ENCODE data around the gene ACAT1.

The ACAT1 gene

GRCh38 chr11:108137212-108137611, 15.8 kb downstream of the ACAT1 start:
- TF ChIP-seq CTCF (IDR thresholded peaks at IDR 0.05; ENCODE audit: poor library complexity, severe bottlenecking): no peak
- no peak for ATAC-seq (ENCODE audit: low read depth)
- Histone ChIP-seq H3K4me1 (ENCODE audit: insufficient read depth, poor library complexity, severe bottlenecking) (no peaks in the 10 kb centered on the region), H3K4me3 (ENCODE audit: severe bottlenecking) (no peak overlapping the region), H3K9me3 (ENCODE audit: severe bottlenecking) (no peaks in the 10 kb centered on the region), H3K27ac (ENCODE audit: poor library complexity, severe bottlenecking) (no peak overlapping the region), H3K36me3 (ENCODE audit: low read depth) (peaks cover 59% of the 10 kb centered on the region), H3K27me3 (ENCODE audit: insufficient read depth, poor library complexity, severe bottlenecking) (no peaks in the 10 kb centered on the region)
- DNase-seq (ENCODE audit: low spot score): no peak

GRCh38 chr11:108142304-108142703, 20.9 kb downstream of the ACAT1 start:
- no peak overlapping the region for H3K4me3 ChIP-seq (ENCODE audit: severe bottlenecking)
- H3K27ac ChIP-seq (ENCODE audit: poor library complexity, severe bottlenecking): no peak overlapping the region
- no peak for TF ChIP-seq CTCF (IDR thresholded peaks at IDR 0.05; ENCODE audit: poor library complexity, severe bottlenecking)
- no peaks in the 10 kb centered on the region for H3K27me3 ChIP-seq (ENCODE audit: insufficient read depth, poor library complexity, severe bottlenecking)
- H3K9me3 ChIP-seq (ENCODE audit: severe bottlenecking): no peaks in the 10 kb centered on the region
- DNase-seq (ENCODE audit: low spot score) (no peak), ATAC-seq (ENCODE audit: low read depth) (no peak)
- H3K4me1 ChIP-seq (ENCODE audit: insufficient read depth, poor library complexity, severe bottlenecking): no peaks in the 10 kb centered on the region
- peaks cover 82% of the 10 kb centered on the region for H3K36me3 ChIP-seq (ENCODE audit: low read depth)

- Histone ChIP-seq H3K4me1 (ENCODE audit: insufficient read depth, poor library complexity, severe bottlenecking) (no peaks in the 10 kb centered on the region), H3K4me3 (ENCODE audit: severe bottlenecking) (no peak overlapping the region), H3K36me3 (ENCODE audit: low read depth) (peaks cover 90% of the 10 kb centered on the region), H3K27me3 (ENCODE audit: insufficient read depth, poor library complexity, severe bottlenecking) (no peaks in the 10 kb centered on the region), H3K27ac (ENCODE audit: poor library complexity, severe bottlenecking) (no peak overlapping the region), H3K9me3 (ENCODE audit: severe bottlenecking) (no peaks in the 10 kb centered on the region)
- DNase-seq (ENCODE audit: low spot score) (no peak), ATAC-seq (ENCODE audit: low read depth) (no peak)
- TF ChIP-seq CTCF (IDR thresholded peaks at IDR 0.05; ENCODE audit: poor library complexity, severe bottlenecking): no peak
These were observed 23.2 kb downstream of the ACAT1 start for GRCh38 chr11:108144615-108145014.

- DNase-seq (ENCODE audit: low spot score): no peak
- Histone ChIP-seq H3K36me3 (ENCODE audit: low read depth) (peaks cover 89% of the 10 kb centered on the region), H3K4me3 (ENCODE audit: severe bottlenecking) (no peak overlapping the region), H3K4me1 (ENCODE audit: insufficient read depth, poor library complexity, severe bottlenecking) (no peaks in the 10 kb centered on the region), H3K27ac (ENCODE audit: poor library complexity, severe bottlenecking) (no peak overlapping the region), H3K27me3 (ENCODE audit: insufficient read depth, poor library complexity, severe bottlenecking) (no peaks in the 10 kb centered on the region), H3K9me3 (ENCODE audit: severe bottlenecking) (no peaks in the 10 kb centered on the region)
- TF ChIP-seq CTCF (IDR thresholded peaks at IDR 0.05; ENCODE audit: poor library complexity, severe bottlenecking): no peak
- ATAC-seq (ENCODE audit: low read depth): no peak
These were observed 25.8 kb downstream of the ACAT1 start for GRCh38 chr11:108147150-108147549.

- Histone ChIP-seq H3K4me3 (ENCODE audit: severe bottlenecking) (no peak overlapping the region), H3K27me3 (ENCODE audit: insufficient read depth, poor library complexity, severe bottlenecking) (no peaks in the 10 kb centered on the region), H3K4me1 (ENCODE audit: insufficient read depth, poor library complexity, severe bottlenecking) (no peaks in the 10 kb centered on the region), H3K27ac (ENCODE audit: poor library complexity, severe bottlenecking) (no peak overlapping the region), H3K9me3 (ENCODE audit: severe bottlenecking) (no peaks in the 10 kb centered on the region), H3K36me3 (ENCODE audit: low read depth) (peaks cover 90% of the 10 kb centered on the region)
- ATAC-seq (ENCODE audit: low read depth) (no peak), DNase-seq (ENCODE audit: low spot score) (no peak)
- TF ChIP-seq CTCF (IDR thresholded peaks at IDR 0.05; ENCODE audit: poor library complexity, severe bottlenecking): no peak
These were observed 27.2 kb downstream of the ACAT1 start for GRCh38 chr11:108148556-108148955.
